Activated effector memory CD4-positive, alpha-beta T cell treated with anti-CD3 and anti-CD28 coated beads, Interleukin-2, amount 50 U/mL, for 16 hours (primary cell): ENCODE measurements around the gene CYP27B1.
"Not testable (repeated sequence)": the region's sequence is repeated elsewhere in the genome, so short reads cannot be mapped to it uniquely, and the experiment has no call there.

Experiments
- DNase-seq: peaks from one replicate; pipeline ENCODE4 v3.0.0-alpha.2; 2020

Gene CYP27B1

DNA sequence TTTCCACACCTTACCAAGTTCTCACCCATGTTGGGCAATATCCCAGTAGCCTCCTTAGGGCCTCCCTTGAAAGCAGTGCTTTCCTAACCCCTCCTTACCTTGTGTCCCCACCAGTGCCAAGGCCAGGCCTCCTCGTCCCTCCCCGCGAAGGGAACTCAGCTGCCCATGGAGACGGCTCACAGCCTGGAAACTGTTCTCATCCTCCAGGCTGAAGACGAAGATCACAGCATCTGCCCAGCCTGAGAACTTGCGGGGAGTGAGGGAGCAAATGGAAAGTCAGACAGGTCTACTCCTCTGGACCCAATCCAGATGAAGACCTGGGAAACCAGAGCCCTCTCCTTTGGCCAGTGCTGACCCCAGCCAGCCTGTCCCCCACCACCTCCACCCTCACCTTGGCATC lies 33.0 kb downstream of the CYP27B1 start:
- no peak for DNase-seq

GRCh38 chr12:57732726-57733593 lies 33.9 kb downstream of the CYP27B1 start:
- peak; percentile 48 for DNase-seq

DNA sequence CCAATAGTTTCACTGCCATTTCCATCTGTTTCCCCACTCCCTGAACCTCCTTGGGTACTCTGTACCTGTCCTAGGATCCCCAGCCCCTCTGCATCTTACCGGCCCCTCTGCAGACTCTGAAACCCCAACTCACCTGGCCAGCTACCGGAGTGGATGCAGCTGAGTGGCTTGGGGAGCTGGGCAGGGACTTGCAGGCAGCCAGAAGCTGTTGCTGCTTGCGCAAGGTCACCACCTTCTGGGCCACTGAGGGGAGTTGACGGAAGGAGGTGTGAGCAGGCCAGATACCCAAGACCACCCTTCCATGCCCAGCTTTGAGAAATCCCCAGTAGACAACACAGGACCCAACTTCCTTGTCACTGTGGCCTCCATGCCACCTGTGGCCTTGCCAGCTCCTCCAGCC lies 34.6 kb downstream of the CYP27B1 start:
- DNase-seq = peak; percentile 48

GRCh38 chr12:57731411-57732080 lies 35.3 kb downstream of the CYP27B1 start:
- DNase-seq = no peak

DNA sequence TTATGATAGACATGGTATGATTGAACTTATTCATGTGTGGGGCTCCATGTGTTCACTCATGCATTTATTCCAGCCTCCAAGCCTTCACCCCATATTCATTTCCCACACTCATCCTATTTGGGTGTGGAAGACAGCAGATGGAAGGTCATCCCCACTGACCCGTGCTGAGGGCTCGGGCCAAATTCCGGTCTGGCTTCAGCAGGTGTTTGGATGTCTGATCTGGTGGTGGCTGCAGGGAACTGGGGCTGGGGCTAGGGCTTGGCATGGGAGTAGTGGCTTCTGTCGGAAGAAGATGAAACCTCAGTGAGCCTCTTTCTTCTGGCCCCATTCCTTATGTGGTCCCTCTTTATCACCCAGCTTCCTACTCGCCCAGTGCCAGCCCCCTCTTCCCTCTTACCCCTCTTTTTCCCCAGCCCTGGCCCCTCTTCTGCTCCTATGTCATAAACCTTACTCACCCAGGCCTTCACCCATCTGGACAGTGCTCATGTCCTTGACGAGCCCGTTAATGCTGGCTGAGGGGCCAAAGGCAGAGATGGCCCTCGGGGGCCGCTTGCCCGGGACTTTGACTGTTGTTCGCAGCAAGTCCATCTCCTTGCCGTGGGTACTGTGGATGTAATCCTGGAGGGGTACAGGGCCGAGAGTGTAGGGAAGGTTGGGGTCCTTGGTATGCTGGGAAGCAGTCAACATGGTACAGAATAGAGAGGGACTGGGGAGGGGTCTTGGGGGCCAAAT lies 36.4 kb downstream of the CYP27B1 start:
- DNase-seq = no peak

DNA sequence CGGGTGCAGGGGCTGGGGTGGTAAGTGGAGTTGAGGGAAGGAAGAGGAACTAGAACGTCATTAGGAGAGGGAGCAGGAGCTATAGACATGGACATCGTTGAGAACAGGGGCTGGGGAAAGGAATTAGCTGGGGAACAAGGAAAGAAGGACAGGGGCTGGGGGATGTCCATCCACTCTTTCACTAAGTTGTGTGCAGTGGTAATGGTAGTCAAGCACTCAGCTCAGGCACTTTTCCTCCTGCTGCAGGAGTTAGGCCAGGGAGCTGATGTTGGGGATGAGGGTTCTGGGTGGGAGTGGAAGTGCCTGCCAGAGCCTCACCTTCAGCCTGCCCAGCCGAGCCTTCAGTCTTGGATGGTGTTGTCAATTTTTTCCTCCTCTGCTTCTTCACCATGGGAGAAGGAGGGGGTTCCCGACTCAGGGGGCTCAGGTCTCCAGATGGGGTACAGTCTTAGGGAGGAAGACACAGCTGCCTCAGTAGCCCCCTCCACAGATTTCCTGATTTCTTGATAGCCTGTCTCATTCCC lies 37.5 kb downstream of the CYP27B1 start:
- DNase-seq = no peak

DNA sequence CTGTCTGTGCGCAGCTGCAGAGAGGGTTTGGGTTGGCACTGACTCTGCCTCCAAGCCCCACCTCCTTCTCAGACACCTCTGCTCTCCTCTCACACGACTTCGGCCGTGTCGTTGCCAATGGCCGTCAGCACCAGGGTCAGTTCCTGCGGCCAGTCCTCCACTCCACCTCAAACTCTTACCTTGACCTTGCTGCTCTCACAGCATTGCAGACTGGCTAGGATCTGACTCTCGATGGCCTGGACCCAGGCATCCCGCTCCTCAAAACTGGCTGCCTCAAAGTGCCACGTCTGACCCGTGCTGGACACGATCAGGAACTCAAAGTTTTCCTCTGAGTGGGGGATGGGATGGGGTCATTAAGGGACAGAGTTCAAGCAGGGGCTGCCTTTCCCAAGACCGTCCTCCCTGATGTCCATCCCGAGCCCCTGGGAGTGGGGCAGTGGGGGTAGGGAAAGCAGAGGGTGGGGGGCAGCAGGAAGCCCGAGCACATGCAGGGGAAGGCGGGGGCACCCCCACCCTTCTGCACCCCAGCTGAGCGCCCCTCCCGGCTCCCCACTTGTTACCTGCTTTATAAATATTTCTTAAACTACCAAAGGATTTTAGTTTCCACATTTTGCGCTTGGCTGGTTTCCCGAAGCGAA lies 39.0 kb downstream of the CYP27B1 start:
- no peak for DNase-seq

- no peak for DNase-seq
These were observed 39.8 kb downstream of the CYP27B1 start for GRCh38 chr12:57726884-57727757.

GRCh38 chr12:57726151-57726883 lies 40.6 kb downstream of the CYP27B1 start:
- no peak for DNase-seq

GRCh38 chr12:57725851-57726150 lies 41.1 kb downstream of the CYP27B1 start:
- DNase-seq = no peak

GRCh38 chr12:57724936-57725740 lies 41.7 kb downstream of the CYP27B1 start:
- DNase-seq = no peak

DNA sequence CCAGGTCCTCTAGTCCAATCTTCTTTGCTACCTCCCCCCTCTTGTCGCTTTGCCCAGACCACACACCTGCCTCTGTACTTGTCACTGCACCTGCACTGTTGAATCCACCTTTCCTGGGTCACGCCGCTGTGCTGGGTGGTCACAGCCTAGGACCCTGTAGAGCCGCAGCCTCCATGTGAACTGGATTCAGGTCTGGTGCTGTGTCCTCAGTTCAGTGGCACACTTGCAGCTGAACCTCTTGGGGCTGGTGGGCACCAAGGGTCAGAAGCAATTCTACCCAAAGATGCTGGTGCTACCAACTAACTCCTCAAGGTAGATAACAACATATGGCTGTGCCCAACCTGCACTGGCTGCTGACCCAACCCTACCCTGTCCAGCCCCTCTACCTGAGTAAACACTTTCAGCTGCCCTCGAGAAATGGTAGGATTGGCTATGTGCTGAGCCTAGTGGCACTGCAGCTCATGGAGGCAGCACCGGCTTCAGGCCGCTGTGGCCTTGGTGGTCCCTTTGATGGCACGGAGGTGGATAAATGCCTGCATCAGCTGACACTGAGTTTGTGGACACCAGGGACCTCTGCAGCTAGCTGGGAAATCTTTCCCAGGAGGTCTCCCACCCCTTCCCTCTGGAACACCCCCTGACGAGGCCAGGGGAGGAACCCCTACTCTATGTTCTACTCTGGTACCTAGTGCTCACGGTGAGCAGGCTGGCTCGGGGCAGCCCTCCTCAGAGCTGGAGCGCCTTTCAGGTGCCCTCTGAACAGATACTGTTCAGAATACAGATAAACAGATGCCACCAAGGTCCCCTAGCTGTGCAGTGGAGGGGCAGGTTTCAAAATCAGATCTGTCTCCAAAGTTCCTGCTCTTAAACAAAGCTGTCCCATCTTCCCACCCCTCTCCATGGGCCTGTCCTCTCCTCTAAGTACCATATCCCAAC lies 42.6 kb downstream of the CYP27B1 start:
- no peak for DNase-seq

GRCh38 chr12:57723630-57723962 lies 43.3 kb downstream of the CYP27B1 start:
- no peak for DNase-seq

GRCh38 chr12:57722716-57723629 lies 43.9 kb downstream of the CYP27B1 start:
- DNase-seq = no peak

- not testable (repeated sequence) for DNase-seq
These were observed 44.9 kb downstream of the CYP27B1 start for GRCh38 chr12:57721846-57722608.

DNA sequence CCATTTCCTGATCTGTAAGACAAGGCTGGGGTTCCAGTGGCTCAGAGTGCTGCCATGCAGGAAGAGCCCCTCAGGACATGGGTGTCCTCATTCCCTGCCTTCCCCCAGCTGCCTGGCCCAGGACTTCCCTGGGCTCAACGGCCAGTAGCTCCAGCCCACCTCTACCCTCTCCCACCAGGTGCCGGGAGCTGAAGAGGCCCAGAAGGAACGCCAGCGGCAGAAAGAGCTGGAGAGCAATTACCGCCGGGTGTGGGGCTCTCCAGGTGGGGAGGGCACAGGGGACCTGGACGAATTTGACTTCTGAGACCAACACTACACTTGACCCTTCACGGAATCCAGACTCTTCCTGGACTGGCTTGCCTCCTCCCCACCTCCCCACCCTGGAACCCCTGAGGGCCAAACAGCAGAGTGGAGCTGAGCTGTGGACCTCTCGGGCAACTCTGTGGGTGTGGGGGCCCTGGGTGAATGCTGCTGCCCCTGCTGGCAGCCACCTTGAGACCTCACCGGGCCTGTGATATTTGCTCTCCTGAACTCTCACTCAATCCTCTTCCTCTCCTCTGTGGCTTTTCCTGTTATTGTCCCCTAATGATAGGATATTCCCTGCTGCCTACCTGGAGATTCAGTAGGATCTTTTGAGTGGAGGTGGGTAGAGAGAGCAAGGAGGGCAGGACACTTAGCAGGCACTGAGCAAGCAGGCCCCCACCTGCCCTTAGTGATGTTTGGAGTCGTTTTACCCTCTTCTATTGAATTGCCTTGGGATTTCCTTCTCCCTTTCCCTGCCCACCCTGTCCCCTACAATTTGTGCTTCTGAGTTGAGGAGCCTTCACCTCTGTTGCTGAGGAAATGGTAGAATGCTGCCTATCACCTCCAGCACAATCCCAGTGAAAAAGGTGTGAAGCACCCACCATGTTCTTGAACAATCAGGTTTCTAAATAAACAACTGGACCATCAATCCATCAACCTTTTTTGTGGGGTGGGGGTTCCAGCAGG lies 46.0 kb downstream of the CYP27B1 start:
- DNase-seq = no peak
